NCI-H1417 (cell line): ENCODE measurements around the gene ATP7B.
A peak's percentile ranks its signal among the peaks of the same experiment; 100 is the strongest.
"Not testable (repeated sequence)": the region's sequence is repeated elsewhere in the genome, so short reads cannot be mapped to it uniquely, and the experiment has no call there.

Source experiments
- DNase-seq, 3 experiments: peaks; one replicate each; lab custom pipeline; 2025; lab: John Stamatoyannopoulos, UW

ATP7B gene

DNA sequence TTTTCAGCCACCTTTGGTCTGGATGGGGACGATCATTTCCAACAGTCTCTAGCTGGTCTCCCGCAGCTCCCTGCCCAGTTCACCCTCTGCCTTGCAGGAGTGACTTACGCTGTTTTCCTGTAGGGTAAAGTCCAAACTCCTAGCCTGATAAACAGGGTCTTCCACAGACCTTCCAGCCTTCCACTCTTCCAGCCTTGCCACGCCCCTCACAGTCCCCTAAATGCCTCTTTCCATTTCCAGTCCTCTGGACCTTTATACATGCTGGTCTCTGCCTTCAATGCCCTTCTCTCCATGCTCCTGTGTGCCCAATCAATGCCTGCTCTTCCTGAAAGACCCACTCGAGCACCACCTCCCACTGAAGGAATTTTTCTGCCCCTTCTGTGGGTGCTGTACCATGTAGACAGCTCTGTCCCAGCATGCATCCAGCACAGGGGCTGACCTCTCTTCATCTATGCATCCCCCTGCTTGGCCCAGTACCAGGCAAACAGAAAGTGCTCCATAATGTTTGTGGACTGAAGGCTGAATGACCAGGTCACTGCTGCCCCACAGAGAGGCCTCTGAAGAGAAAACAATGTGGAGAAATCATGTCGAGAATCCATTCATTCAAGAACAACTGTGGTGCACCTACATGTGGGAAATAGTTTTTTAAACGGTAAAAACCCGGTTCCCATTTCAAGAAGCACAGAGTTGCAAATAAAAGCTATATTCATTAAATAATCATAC lies 4.6 kb downstream of the ATP7B start:
- no peak for DNase-seq

DNA sequence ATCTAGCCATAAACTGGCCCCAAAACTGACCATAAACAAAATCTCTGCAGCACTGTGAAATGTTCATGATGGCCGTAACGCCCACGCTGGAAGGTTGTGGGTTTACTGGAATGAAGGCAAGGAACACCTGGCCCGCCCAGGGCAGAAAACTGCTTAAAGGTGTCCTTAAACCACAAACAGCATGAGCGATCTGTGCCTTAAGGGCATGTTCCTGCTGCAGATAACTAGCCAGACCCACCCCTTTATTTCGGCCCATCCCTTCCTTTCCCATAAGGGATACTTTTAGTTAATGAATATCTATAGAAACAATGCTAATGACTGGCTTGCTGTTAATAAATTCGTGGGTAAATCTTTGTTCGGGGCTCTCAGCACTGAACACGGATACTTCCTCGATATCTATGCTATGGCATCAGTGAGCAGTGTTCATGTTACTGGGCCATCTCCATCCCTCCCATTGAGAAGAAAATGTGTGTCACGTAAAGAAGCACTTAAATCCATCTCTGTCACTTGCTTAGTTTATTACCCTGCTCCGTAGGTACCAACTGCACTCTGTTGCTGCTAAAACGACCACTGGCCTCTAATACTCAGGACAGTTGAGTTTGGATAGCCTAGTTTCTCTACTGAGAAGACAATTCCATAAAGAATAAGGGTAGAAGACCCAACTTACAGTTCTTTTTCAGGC lies 5.3 kb downstream of the ATP7B start:
- no peak for DNase-seq

GRCh38 chr13:52004511-52005170 lies 6.6 kb downstream of the ATP7B start:
- DNase-seq, result no peak

- DNase-seq, result peak in 1 of 3 experiments; percentile 9
These were observed 7.7 kb downstream of the ATP7B start for GRCh38 chr13:52003541-52003940.

DNA sequence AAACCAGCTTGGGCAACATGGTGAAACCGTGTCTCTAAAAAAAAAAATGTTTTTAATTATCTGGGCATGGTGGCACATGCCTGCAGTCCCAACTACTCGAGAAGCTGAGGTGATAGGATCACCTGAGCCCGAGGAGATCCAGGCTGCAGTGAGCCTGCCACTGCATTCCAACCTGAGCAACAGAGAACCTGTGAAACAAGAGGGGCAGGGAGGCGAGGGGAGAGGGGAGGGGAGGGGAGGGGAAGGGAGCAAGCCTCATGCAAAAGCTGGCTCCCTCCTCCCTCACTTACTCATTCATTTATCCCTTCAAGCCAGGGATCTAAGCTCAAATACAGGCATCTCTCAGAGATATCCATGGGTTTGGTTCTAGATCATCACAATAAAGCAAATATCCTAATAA lies 8.9 kb downstream of the ATP7B start:
- DNase-seq, result no peak

GRCh38 chr13:52001120-52001731 lies 10.0 kb downstream of the ATP7B start:
- DNase-seq, result peak; percentile 24 to 72 (median 43)

DNA sequence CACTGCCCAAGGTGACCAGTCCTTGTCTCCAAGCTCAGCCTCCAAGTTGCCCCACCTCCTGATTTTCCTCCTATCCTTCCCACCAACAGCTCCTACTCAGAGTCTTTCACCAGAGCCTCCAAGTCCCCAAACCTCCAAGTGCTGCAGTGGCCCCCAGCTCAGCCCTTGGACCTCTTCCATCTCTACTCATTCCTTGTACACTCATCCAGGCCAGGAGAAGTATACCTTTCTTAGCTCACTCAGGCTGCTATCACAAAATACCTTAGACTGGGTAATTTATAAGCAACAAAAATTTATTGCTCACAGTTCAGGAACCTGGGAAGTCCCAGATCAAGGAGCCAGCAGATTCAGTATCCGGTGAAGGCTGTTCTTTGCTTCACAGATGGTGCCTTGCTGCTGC lies 11.3 kb downstream of the ATP7B start:
- DNase-seq, result no peak

DNA sequence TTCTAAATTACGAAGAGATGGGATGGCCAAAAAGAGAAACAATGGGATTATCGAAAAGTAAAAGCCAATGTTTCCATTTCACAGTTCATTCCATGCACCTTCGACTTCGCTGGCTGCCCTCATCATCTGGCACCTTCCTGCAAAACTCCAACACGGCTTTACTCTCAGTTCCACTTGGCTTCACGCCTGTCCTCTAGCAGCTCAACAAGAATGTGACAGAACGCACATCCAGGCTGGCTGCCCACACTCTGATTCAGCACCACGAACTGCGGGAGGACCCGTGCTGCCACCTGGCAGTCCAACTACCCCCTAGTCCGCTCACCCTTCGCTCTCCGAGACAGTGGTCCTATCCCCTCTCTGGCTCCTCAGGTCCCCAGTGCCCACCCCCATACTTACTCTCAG lies 11.7 kb downstream of the ATP7B start:
- DNase-seq, result no peak

GRCh38 chr13:51998723-51999509 lies 12.3 kb downstream of the ATP7B start:
- DNase-seq, result no peak

DNA sequence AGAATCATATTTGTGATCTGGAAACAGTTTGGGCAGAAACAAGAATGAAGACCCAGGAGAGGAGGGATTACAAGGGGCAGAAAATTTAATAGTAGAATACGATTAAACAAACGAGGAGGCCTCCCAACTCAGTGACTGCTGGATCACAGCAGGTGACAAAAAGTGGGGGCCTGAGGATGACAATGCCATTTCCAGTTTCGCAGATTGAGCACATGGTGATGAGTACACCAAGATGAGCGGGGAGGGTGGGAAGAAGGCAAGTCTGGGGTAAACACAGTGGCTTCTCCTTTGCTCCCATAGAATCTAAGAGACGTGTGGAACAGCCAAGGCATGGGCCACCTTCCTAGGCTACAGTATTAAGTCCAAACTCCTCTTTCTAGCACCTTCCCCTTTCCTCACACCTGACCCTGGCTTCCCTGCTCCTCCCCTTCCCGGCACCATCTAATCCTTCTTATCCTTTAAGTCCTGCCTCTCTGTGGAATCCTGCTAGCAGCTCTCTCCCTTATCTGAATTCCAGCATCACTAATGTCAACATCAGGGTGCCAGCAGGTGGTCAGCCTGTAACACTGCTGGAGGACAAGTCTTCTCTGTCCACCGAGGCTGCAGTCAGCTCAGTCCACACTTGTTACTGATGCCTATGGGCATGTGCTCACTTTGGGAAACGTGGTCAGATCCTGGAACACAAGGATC lies 13.5 kb downstream of the ATP7B start:
- peak in 1 of 3 experiments; percentile 50 for DNase-seq

DNA sequence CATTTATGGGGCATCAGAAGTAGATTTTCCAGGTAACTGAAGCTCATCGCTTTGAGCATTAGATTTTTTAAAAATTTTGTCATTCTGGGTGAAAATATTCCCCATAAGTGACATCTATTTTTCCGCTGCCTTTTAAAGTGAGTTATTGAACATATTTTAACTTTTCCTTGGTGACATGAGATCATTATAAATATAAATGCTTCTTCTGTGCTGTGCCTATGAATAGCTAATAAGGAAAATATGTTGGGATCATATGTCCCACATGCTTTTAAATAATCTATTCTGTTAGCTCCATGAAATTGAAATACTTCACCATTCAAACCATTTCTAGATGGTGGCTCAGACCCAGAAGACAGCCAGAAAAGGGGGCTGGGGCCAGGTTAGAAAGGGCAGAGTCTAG lies 14.1 kb downstream of the ATP7B start:
- no peak for DNase-seq

DNA sequence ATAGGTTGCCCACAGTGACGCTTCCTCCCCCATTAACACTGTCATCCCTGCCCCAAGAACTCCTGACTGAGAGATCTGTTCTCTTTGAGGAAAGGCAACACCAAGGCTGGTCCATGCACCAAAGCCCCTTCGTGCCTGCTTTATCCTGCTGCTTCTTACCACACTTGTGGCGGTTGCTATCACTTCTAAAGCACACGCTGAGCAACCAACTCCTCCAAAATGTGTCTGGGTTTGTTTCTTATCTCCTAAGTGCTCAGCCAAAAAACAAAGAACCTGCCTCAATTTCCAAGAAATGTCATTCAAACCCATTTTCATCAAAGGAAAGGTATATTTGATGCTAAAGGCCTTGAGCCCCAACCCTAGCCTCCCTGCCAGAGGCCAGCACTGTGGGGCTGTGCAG lies 14.6 kb downstream of the ATP7B start:
- no peak for DNase-seq

GRCh38 chr13:51995677-51996551 lies 15.3 kb downstream of the ATP7B start:
- DNase-seq, result no peak

DNA sequence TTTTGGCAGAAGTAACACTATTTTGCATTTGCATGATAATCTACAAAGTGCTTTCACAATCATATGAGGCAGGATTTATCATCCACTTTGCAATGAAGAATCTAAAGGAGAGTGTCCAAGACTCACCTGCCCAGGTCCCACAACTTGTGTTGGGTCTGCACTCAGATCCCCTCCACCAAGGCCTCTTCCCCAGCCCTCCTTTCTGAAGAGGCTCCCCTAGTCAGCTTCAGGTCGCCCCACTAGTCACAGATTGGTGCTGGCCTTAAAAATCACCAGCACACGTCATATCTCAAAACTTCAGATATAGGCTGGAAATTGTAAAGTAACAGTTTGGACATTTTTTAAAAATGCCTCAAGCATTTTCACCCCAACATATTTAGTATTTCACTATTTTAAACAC lies 17.5 kb downstream of the ATP7B start:
- no peak for DNase-seq

DNA sequence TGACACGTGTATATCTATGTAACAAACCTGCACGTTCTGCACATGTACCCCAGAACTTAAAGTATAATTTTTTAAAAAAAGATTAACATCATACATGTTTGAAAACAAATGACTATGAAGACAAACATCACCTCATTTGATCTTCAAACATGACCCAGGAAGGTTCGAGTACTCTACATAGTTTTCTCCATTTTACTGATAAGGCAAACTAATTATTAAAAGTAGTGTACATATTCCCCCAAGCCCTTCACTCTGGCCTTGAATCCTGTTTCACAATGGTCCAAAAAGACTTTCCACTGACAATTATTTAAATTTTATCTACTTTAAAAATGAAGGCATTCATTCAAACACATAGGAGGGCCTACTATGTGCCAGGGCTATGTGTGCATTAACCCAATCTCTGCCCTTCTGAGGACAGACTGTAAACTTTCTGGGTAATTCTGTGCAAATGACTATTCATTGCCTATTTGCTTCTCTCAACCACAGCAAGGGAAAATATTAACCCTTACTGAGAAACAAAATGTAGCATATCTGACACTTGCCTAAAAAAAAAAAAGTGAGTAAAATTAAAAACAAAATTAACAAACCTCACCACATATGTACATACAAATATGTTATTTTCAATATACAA lies 22.1 kb downstream of the ATP7B start:
- no peak for DNase-seq

- DNase-seq, result not testable (repeated sequence)
These were observed 26.3 kb downstream of the ATP7B start for GRCh38 chr13:51984904-51985303.

GRCh38 chr13:51983292-51983691 lies 28.0 kb downstream of the ATP7B start:
- DNase-seq, result not testable (repeated sequence)

- no peak for DNase-seq
These were observed 29.9 kb downstream of the ATP7B start for GRCh38 chr13:51981355-51981754.

DNA sequence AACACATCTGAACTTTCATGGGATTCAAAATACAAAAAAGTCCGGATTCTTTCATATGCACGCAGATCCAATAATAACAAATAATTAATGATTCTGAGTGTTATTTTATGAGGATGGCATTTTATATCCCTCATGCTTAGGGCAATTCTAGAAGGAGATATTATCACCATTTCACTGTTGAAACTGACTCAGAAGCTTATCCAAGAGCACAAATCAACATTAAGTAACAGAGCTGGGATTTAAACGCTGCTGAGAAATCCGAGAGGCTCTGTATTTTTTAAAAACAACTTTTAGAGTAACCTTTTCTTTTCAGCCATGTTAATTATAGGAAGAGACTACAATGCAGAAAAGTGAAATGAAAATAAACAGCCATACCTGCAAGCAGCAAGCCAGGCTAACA lies 30.3 kb downstream of the ATP7B start:
- no peak for DNase-seq
